ENCODE results near the gene PCP2.
"Not testable (repeated sequence)": the region's sequence is repeated elsewhere in the genome, so short reads cannot be mapped to it uniquely, and the experiment has no call there.

PCP2 gene

DNA sequence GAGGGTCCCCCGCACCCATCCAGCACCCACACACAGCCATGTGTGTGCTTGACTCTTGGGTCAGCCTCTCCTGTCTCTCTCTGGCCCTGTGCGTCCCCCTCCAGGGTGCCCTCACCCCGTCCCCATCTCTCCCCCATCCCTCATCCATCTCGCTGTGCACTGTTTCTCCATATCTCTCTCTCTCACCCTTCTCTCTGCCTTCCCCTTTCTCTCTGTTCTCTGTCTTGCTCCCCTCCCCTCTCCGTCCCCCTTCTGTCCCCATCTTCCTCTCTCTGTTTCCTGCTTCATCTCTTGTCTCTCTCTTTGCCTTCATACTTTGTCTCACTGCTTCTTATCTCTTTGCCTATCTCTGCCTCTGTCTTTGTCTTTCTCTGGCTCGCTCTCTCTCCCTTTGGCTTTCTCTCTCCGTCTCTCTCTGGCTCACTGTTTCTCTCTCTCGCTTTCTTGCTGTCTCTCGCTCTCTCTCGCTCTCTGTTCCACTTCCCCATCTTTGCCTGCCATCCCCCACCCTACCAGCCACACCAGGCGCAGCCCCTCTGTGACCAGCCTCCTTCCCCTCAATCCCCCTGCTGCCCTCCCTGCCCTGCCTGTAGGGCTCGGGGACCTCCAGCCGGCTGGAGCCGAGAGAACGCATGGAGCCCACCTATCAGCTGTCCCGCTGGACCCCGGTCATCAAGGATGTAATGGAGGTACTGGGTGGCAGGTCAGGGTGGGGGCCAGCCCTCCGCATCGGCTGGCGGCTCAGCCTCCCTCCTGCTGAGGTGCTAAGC, 12.3 kb upstream of the PCP2 start:
- TF ChIP-seq ARNT (IDR thresholded peaks at IDR 0.05) = no peak
- ChIA-PET CTCF (no interaction called here), POLR2A (no interaction called here)
- no peak for DNase-seq (ENCODE audit: extremely low spot score)

DNA sequence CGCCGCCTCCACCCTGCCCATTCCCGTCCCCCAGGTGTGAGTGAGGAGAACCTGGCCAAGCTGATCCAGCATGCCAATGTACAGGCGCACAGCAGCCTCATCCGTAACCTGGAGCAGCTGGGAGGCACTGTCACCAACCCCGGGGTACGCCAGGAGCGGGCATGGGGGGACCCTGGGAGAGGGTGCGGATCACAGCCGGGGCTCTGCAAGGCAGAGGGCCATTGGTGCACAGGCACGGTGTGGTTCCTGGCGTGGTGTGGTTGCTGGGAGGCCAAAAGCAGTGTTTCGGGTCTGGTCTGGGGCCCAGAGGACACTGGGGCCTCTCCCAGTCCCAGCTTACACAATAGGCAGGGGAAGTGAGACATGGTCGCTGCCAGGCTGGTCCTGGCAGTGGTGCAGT, 11.6 kb upstream of the PCP2 start:
- TF ChIP-seq HDGF (IDR thresholded peaks at IDR 0.05; ENCODE audit: borderline replicate concordance) (no peak), L3MBTL2 (conservative IDR thresholded peaks at IDR 0.05) (no peak), LEF1 (IDR thresholded peaks at IDR 0.05; ENCODE audit: borderline replicate concordance) (no peak), NFRKB (IDR thresholded peaks at IDR 0.05) (no peak)
- ChIA-PET POLR2A (no interaction called here), CTCF (interaction anchor here (0.8 kb wide), 1 partner anchor 36 kb away, joined by 3 read pairs; the partner anchor contains the start of gene TRAPPC5)
- DNase-seq (ENCODE audit: extremely low spot score) = no peak

DNA sequence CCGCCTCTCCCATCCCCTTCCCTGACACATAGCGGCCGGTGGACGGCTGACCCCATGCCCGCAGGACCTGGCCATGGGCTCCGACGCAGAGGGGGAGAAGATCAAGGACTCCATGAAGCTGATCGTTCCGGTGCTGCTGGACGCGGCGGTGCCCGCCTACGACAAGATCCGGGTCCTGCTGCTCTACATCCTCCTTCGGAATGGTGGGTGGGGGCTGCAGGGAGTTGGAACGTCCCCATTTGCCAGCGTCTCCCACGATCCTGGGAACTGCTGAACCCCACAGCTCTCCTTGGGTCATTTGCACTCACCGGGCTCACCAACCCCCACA, 11.0 kb upstream of the PCP2 start:
- ChIA-PET CTCF (interaction anchor here (0.8 kb wide), 1 partner anchor 36 kb away, joined by 3 read pairs; the partner anchor contains the start of gene TRAPPC5), POLR2A (no interaction called here)
- TF ChIP-seq ARNT (IDR thresholded peaks at IDR 0.05) = no peak
- TF ChIP-seq SP1 (IDR thresholded peaks at IDR 0.05) = no peak
- no peak for TF ChIP-seq TARDBP (IDR thresholded peaks at IDR 0.05)
- TF ChIP-seq FOXK2 (IDR thresholded peaks at IDR 0.05) = no peak
- TF ChIP-seq LEF1 (IDR thresholded peaks at IDR 0.05; ENCODE audit: borderline replicate concordance) = no peak
- no peak for TF ChIP-seq CTBP1 (IDR thresholded peaks at IDR 0.05; ENCODE audit: borderline replicate concordance)
- TF ChIP-seq FOXA1 (IDR thresholded peaks at IDR 0.05) = no peak
- TF ChIP-seq L3MBTL2 (conservative IDR thresholded peaks at IDR 0.05) = no peak
- TF ChIP-seq SUZ12 (IDR thresholded peaks at IDR 0.05) = no peak
- DNase-seq (ENCODE audit: extremely low spot score) = no peak

DNA sequence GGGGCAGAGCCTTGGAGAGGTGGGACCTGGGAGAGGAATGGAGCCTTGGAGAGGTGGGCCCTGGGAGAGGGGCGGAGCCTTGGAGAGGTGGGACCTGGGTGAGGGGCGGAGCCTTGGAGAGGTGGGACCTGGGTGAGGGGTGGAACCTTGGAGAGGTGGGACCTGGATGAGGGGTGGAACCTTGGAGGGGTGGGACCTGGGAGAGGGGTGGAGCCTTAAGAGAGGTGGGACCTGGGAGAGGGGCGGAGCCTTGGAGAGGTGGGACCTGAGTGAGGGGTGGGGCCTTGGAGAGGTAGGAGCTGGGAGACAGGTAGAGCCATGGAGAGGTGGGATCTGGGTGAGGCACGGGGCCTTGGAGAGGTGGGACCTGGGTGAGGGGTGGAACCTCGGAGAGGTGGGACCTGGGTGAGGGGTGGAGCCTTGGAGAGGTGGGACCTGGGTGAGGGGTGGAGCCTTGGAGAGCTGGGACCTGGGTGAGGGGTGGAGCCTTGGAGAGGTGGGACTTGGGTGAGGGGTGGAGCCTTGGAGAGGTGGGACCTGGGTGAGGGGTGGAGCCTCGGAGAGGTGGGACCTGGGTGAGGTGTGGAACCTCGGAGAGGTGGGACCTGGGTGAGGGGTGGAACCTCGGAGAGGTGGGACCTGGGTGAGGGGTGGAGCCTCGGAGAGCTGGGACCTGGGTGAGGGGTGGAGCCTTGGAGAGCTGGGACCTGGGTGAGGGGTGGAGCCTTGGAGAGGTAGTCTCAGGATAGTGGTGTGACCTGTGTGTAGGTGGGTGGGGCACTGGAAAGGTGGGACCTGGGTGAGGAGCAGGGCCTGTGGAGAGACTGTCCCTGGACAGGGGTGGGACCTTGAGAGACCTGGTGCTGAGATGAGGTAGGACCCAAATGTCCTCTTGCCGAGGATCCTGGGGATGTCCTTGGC, 10.4 kb upstream of the PCP2 start:
- peak; percentile 67 for DNase-seq (ENCODE audit: extremely low spot score)
- POLR2A ChIA-PET, CTCF ChIA-PET: not testable (repeated sequence)

DNA sequence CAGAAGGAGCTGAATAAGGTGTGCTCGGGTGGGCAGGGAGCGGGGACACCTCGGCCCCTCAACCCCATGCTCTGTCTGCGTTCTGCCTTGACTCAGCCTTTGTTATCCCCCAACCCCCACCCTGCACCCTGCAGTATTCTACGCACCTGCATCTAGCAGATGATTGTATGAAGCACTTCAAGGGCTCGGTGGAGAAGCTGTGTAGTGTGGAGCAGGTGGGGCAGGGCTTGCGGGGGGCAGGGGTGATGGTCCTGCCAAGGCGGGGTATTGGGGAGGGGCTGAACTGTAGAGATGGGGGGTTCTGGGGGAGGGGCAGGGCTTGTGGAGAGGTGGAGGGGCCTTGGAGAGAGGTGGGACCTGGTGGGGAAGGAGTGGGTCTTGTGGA, 9.5 kb upstream of the PCP2 start:
- TF ChIP-seq ARNT (IDR thresholded peaks at IDR 0.05) = no peak
- no peak for TF ChIP-seq CTBP1 (IDR thresholded peaks at IDR 0.05; ENCODE audit: borderline replicate concordance)
- no peak for TF ChIP-seq NFRKB (IDR thresholded peaks at IDR 0.05)
- no peak for TF ChIP-seq L3MBTL2 (conservative IDR thresholded peaks at IDR 0.05)
- TF ChIP-seq ELF4 (IDR thresholded peaks at IDR 0.05) = no peak
- TF ChIP-seq SP1 (IDR thresholded peaks at IDR 0.05) = no peak
- TF ChIP-seq TARDBP (IDR thresholded peaks at IDR 0.05) = no peak
- TF ChIP-seq FOXM1 (IDR thresholded peaks at IDR 0.05; ENCODE audit: borderline replicate concordance) = no peak
- no peak for TF ChIP-seq BHLHE40 (IDR thresholded peaks at IDR 0.05; ENCODE audit: borderline replicate concordance)
- no peak for TF ChIP-seq FOXK2 (IDR thresholded peaks at IDR 0.05)
- no peak for TF ChIP-seq ZNF384 (IDR thresholded peaks at IDR 0.05)
- DNase-seq (ENCODE audit: extremely low spot score) = no peak
- ChIA-PET POLR2A (no interaction called here), CTCF (interaction anchor here (0.5 kb wide), 1 partner anchor 162 kb away, joined by 3 read pairs; no protein-coding TSS in a partner anchor)

DNA sequence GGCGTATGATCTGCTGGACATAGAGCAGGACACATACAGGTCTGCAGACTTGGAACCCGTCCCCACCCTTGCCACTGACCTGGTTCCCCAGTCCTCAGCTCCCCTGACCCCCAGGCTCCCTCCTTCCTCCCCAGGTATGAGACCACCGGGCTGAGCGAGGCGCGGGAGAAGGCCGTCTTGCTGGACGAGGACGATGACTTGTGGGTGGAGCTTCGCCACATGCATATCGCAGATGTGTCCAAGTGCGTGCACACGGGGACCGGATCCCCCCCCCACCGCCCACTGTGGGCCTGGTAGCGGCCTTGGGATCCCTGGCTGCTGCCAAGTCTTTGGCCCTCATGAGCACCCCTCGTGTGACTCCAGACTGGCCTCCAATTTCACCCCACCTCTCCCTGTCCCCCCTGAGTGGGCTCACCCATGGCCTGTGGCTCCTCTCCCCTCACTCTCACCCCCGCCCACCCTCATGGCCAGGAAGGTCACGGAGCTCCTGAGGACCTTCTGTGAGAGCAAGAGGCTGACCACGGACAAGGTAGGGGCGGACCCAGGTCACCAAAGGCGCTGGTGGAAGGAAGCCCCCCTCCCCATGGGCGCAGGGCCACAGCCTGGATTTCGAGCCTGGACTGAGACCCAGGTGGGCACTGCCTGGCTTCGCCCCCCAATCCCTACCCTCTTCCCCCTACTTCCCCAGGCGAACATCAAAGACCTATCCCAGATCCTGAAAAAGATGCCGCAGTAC, 8.9 kb upstream of the PCP2 start:
- ChIA-PET POLR2A (no interaction called here), CTCF (interaction anchor here (0.5 kb wide), 1 partner anchor 162 kb away, joined by 3 read pairs; no protein-coding TSS in a partner anchor)
- DNase-seq (ENCODE audit: extremely low spot score) = no peak
- TF ChIP-seq TARDBP (IDR thresholded peaks at IDR 0.05) = no peak
- TF ChIP-seq L3MBTL2 (conservative IDR thresholded peaks at IDR 0.05) = no peak
- no peak for TF ChIP-seq HDGF (IDR thresholded peaks at IDR 0.05; ENCODE audit: borderline replicate concordance)
- no peak for TF ChIP-seq FOXK2 (IDR thresholded peaks at IDR 0.05)
- no peak for TF ChIP-seq FOXA1 (IDR thresholded peaks at IDR 0.05)
- no peak for TF ChIP-seq SP1 (IDR thresholded peaks at IDR 0.05)
- TF ChIP-seq FOXM1 (IDR thresholded peaks at IDR 0.05; ENCODE audit: borderline replicate concordance) = no peak
- TF ChIP-seq ELF4 (IDR thresholded peaks at IDR 0.05) = no peak
- no peak for TF ChIP-seq ARNT (IDR thresholded peaks at IDR 0.05)
- no peak for TF ChIP-seq SUZ12 (IDR thresholded peaks at IDR 0.05)
- no peak for TF ChIP-seq BHLHE40 (IDR thresholded peaks at IDR 0.05; ENCODE audit: borderline replicate concordance)
- TF ChIP-seq LEF1 (IDR thresholded peaks at IDR 0.05; ENCODE audit: borderline replicate concordance) = no peak
- TF ChIP-seq, protein P1, sequence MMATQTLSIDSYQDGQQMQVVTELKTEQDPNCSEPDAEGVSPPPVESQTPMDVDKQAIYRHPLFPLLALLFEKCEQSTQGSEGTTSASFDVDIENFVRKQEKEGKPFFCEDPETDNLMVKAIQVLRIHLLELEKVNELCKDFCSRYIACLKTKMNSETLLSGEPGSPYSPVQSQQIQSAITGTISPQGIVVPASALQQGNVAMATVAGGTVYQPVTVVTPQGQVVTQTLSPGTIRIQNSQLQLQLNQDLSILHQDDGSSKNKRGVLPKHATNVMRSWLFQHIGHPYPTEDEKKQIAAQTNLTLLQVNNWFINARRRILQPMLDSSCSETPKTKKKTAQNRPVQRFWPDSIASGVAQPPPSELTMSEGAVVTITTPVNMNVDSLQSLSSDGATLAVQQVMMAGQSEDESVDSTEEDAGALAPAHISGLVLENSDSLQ (IDR thresholded peaks at IDR 0.05) = no peak
- TF ChIP-seq ZNF384 (IDR thresholded peaks at IDR 0.05) = no peak
- no peak for TF ChIP-seq CTBP1 (IDR thresholded peaks at IDR 0.05; ENCODE audit: borderline replicate concordance)
- no peak for TF ChIP-seq NFRKB (IDR thresholded peaks at IDR 0.05)
